GM12872 (cell line): ENCODE measurements around the gene NHSL2.
A peak's percentile ranks its signal among the peaks of the same experiment; 100 is the strongest.

Experiments used
- TF ChIP-seq, protein P1 (sequence below): IDR thresholded peaks from 3 replicates; pipeline ENCODE4 v1.5.1; 2011; ENCODE audit warnings: low read depth, mild to moderate bottlenecking, low read length, moderate library complexity; ENCODE audit not compliant: insufficient read depth

Gene NHSL2

DNA sequence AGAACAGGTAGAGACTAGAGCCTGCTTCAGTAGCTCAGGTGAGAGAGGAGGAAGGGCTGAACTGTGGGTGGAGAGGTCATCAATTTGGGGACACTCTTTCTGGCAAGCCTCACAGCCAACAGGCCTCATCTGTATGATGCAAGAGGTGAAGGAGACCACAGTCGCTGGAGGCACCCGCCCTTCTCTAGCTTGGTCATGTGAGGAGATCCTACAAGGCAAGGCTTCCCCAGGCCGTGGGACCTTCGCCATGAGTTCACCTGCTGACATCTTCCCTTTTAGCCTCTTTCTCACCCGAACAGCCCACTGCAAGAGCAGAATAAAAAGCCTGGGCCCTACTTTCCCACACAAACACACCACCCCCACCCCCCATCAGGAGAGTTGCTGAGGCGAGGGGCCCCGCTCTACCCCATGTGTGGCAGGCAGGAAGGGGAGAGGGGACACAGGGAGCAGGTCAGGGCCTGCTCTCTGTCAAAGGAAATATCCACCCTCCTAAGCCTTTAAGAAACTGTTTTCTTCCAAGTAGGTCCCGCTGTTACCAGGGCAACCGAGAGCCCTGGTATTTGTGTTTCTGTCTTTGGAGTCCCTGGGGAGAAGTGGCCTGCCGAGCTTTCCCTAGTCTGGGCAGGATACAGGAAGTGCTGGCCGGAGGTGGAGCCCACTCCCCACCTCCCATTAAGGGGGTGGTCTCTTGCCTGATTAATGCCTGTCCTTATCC lies 213.0 kb downstream of the NHSL2 start:
- TF ChIP-seq, protein P1, sequence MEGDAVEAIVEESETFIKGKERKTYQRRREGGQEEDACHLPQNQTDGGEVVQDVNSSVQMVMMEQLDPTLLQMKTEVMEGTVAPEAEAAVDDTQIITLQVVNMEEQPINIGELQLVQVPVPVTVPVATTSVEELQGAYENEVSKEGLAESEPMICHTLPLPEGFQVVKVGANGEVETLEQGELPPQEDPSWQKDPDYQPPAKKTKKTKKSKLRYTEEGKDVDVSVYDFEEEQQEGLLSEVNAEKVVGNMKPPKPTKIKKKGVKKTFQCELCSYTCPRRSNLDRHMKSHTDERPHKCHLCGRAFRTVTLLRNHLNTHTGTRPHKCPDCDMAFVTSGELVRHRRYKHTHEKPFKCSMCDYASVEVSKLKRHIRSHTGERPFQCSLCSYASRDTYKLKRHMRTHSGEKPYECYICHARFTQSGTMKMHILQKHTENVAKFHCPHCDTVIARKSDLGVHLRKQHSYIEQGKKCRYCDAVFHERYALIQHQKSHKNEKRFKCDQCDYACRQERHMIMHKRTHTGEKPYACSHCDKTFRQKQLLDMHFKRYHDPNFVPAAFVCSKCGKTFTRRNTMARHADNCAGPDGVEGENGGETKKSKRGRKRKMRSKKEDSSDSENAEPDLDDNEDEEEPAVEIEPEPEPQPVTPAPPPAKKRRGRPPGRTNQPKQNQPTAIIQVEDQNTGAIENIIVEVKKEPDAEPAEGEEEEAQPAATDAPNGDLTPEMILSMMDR: no peak

DNA sequence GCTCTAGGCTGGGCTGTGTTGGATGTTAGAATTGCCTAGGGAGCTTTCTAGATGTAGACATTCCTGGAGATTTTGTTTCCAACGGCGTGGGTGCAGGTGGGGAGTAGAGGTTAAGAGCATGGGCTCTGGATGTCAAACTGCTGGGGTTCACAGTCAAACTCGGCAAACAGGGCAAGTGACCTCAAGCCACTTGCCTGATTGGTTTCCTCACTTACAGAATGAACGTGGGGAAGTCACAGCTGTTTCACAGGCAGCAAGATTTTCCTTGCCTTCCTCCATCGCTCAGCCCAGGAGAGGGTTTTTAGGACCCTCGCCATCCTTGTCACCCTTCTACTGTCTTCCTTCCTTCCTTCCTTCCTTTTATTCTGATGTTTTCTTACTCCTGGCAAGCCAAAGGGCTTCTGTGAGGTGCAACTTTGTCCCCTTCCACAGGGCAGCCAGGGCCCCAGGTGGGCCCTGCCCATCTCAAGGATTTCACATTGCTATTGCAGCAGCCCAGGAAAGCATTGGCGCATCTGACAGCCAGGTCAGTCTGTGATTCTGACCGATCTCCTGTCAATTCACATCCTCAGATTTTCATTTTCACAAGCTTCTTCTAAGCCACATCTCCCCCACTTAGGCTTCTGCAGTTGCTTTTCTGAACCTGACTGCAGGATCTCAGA lies 214.0 kb downstream of the NHSL2 start:
- TF ChIP-seq, protein P1: no peak

DNA sequence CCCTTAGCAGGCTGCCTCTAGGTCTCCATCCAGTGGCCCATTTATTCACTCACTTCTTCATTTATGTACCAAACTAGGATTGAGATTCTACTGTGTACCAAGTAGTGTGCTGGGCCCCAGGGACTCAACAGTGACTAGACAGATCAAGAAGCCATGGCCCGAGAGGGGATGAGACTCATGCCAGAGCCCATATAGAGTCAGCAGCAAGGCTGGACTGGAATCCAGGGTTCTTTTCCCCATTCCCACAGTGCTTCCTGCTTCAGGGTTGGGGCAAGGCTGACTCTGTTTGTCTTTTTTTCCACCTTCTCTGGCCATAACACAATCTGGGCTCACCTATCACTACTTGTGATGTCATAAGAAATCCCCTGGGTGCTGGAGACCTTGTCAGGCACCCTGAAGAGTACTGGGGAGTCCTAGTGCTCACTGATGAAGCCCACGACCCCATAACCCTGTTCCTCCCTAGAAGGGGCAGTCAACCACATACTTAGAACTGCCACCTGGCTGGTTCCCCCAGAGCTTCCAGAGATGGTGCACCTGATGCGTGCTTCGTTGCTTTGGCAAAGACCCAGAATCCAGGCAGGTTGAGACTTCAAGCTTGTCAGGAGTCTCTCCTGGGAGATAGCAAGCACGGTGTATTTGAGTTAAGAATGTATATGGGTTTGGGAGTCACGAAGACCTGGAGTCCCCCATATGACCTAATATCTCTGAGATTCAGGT lies 214.8 kb downstream of the NHSL2 start:
- TF ChIP-seq, protein P1: no peak

DNA sequence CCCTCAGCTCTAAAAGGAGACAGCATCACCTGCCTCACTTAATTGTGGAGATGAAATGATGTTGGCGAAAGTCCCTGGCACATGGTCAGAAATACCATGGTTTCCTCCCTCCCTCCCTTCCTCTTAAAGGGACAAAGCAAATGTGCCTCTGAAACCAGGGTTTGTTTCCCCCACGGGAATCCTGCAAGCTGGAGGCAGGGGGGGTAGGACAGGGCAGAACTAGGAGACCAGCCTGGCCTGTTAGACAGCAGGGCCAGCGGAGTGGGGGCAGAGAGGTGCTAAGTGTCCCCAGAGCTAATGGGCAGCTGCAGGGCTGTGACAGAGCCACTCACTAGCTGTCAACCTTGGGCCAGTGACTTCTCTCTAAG lies 215.4 kb downstream of the NHSL2 start:
- TF ChIP-seq, protein P1: no peak

DNA sequence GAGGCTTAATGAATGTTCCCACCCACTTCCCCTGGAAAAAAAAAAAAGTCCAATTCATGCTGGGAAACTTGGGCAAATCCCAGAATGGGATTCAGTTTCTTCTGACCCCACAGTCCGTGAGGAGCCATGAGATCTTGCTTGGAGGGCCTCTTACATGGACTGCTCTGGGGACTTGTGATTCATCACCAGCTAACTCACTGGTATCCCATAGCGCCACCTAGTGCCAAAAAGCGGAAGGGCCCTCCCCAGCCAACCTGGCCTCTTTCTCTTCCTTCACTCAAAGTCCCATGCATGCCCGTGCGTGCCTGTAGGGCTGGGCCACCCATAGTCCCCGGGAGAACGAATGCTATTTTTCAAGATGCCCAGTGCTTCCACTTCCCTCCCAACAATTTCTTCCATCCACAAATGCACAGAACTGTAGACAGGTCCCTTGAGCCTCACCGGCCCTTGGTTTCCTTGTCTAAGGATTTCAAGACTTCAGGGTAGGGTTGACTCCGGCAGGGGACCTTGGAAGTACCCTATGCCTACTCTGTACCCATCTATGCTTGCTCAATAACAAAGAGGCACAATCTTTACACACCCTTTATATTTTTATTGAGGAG lies 216.0 kb downstream of the NHSL2 start:
- TF ChIP-seq, protein P1: peak; percentile 83

DNA sequence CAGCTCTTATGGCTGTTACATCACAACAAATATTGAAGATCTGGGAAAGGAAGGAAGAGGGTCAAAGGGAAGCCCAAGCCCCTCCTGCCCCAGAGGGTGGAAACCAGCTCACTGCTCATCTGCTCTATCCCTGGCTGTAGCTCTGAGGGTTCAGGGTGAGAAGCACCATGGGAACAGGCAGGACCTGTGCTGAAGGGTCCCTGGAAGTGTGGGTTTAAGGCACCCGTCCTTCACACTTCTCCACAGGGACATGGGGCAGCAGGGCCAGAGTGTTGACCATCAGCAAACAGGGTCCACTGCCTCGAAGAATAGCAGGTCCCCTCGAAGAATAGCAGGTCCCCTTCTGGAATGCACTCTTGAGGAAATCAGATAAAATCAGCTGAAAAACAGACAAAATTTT lies 216.7 kb downstream of the NHSL2 start:
- TF ChIP-seq, protein P1: no peak

DNA sequence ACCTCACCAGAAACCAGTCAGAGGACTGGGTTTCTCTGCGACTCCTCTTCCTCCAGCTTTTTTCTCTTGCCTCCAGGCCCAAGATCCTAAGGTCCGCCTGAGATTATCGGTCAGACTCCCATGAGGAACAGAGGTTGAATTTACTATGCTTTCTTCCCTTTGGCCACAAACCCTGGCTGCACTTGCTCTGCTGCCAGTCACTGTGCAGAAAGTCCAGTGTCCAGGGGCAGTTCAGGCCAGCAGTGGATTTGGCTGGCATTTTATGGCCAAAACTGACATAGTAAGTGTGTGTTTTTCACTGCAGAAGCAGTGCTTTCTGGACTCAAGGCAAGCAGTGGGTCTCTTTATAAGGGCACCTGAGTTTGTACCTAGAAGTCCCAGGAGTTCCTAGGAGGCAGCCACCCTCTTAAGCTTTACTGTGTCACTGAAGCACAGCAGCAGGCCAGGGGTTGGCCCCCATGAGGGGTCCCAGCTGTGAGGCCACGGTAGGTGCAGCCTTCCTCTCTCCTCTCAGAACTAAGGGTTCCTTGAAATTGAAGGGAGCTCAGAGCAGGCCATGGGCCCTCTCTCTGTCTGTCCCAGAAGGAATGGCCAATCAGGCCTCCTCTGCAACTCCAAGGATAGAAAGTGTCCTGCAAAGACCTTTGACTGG lies 217.7 kb downstream of the NHSL2 start:
- TF ChIP-seq, protein P1: no peak
